HEK293 (cell line): ENCODE measurements around the gene FRMPD4.

Experiments
- CTCF ChIA-PET: fragments of 350-600 bp; formaldehyde crosslinking; extraction: SDS; loops from one replicate; lab custom pipeline; 2021; ENCODE audit warnings: antibody characterized with exemption; lab: Yijun Ruan, JAX
- POLR2A ChIA-PET: fragments of 300-600 bp; formaldehyde crosslinking; extraction: SDS; loops from one replicate; lab custom pipeline; 2020; ENCODE audit warnings: antibody characterized with exemption, inconsistent platforms; lab: Yijun Ruan, JAX
- H3K27ac ChIP-seq: fragments of 200-500 bp; sonication (Bioruptor generic); 2 replicates; pipeline ENCODE4 v1.5.1; 2014; ENCODE audit warnings: low read depth, low read length, control low read depth, inconsistent platforms; ENCODE audit errors: extremely low read depth
- H3K36me3 ChIP-seq, 2 experiments: fragments of 200-500 bp in 1 of 2; sonication (Bioruptor generic) in 1 of 2; 1 replicate in 1 of 2; 2 replicates in 1 of 2; pipeline ENCODE4 v1.5.1; 2014 to 2017; ENCODE audit warnings: inconsistent platforms in 2 of 2, low read length in 2 of 2; ENCODE audit not compliant: control insufficient read depth in 2 of 2, insufficient read depth in 1 of 2
- H3K4me1 ChIP-seq: fragments of 200-500 bp; sonication (Bioruptor generic); 2 replicates; pipeline ENCODE4 v1.5.1; 2014; ENCODE audit warnings: mild to moderate bottlenecking, low read length, inconsistent platforms; ENCODE audit not compliant: control insufficient read depth, insufficient read depth
- H3K4me3 ChIP-seq: 2 replicates; pipeline ENCODE4 v1.5.1; 2011; ENCODE audit warnings: low read depth, mild to moderate bottlenecking, control low read depth, low read length, moderate library complexity
- H3K9me3 ChIP-seq: fragments of 200-500 bp; sonication (Bioruptor generic); 2 replicates; pipeline ENCODE4 v1.5.1; 2014; ENCODE audit warnings: low read depth, low read length, inconsistent platforms; ENCODE audit not compliant: control insufficient read depth, insufficient read depth
- BCL11A ChIP-seq: fragments of 450-650 bp; formaldehyde crosslinking; IDR thresholded peaks from 2 replicates; pipeline ENCODE4 v1.5.1; 2016; ENCODE audit warnings: low read depth, missing biosample characterization, missing genetic modification characterization
- HOXA7 ChIP-seq: sonication (generic); formaldehyde crosslinking; IDR thresholded peaks from 2 replicates; pipeline ENCODE4 v1.8.1; 2022; ENCODE audit warnings: missing genetic modification reagents, borderline replicate concordance
- KLF17 ChIP-seq: fragments of 450-650 bp; formaldehyde crosslinking; IDR thresholded peaks from 2 replicates; pipeline ENCODE4 v1.5.1; 2016; ENCODE audit warnings: missing biosample characterization, missing genetic modification characterization
- PBX3 ChIP-seq: sonication (generic); formaldehyde crosslinking; IDR thresholded peaks from 2 replicates; pipeline ENCODE4 v1.8.1; 2022; ENCODE audit warnings: mild to moderate bottlenecking, moderate library complexity, missing genetic modification reagents
- TCF7L2 ChIP-seq: IDR thresholded peaks from 2 replicates; pipeline ENCODE4 v1.6.1; 2011; ENCODE audit warnings: low read depth, mild to moderate bottlenecking, inconsistent platforms, low read length, moderate library complexity, borderline replicate concordance
- ZBTB1 ChIP-seq: fragments of 450-650 bp; formaldehyde crosslinking; IDR thresholded peaks from 2 replicates; pipeline ENCODE4 v1.5.1; 2016; ENCODE audit warnings: missing biosample characterization, missing genetic modification characterization
- ZBTB10 ChIP-seq: fragments of 450-650 bp; formaldehyde crosslinking; IDR thresholded peaks from 2 replicates; pipeline ENCODE4 v1.5.1; 2016; ENCODE audit warnings: missing biosample characterization, missing genetic modification characterization
- ZBTB44 ChIP-seq: fragments of 450-650 bp; IDR thresholded peaks from 2 replicates; pipeline ENCODE4 v1.5.1; 2018; ENCODE audit warnings: missing biosample characterization, mild to moderate bottlenecking, missing genetic modification characterization
- ZBTB48 ChIP-seq: fragments of 450-650 bp; formaldehyde crosslinking; IDR thresholded peaks from 2 replicates; pipeline ENCODE4 v1.5.1; 2016; ENCODE audit warnings: missing biosample characterization, missing genetic modification characterization
- ZBTB8A ChIP-seq: fragments of 450-650 bp; formaldehyde crosslinking; IDR thresholded peaks from 2 replicates; pipeline ENCODE4 v1.5.1; 2016; ENCODE audit warnings: missing biosample characterization, missing genetic modification characterization
- ZFHX2 ChIP-seq: fragments of 450-650 bp; formaldehyde crosslinking; conservative IDR thresholded peaks from 2 replicates; pipeline ENCODE4 v1.5.1; 2016; ENCODE audit warnings: missing biosample characterization, missing genetic modification characterization
- ZFP41 ChIP-seq: fragments of 450-650 bp; formaldehyde crosslinking; IDR thresholded peaks from 2 replicates; pipeline ENCODE4 v1.5.1; 2016; ENCODE audit warnings: missing biosample characterization, missing genetic modification characterization, borderline replicate concordance
- ZNF121 ChIP-seq: fragments of 450-650 bp; formaldehyde crosslinking; IDR thresholded peaks from 2 replicates; pipeline ENCODE4 v1.5.1; 2016; ENCODE audit warnings: missing biosample characterization, missing genetic modification characterization
- ZNF133 ChIP-seq: fragments of 450-650 bp; formaldehyde crosslinking; IDR thresholded peaks from 2 replicates; pipeline ENCODE4 v1.5.1; 2016; ENCODE audit warnings: missing biosample characterization, missing genetic modification characterization
- ZNF140 ChIP-seq: fragments of 450-650 bp; formaldehyde crosslinking; IDR thresholded peaks from 2 replicates; pipeline ENCODE4 v1.5.1; 2016; ENCODE audit warnings: missing biosample characterization, missing genetic modification characterization
- ZNF157 ChIP-seq: fragments of 450-650 bp; formaldehyde crosslinking; IDR thresholded peaks from 2 replicates; pipeline ENCODE4 v1.5.1; 2016; ENCODE audit warnings: missing biosample characterization, missing genetic modification characterization
- ZNF248 ChIP-seq: fragments of 450-650 bp; formaldehyde crosslinking; IDR thresholded peaks from 2 replicates; pipeline ENCODE4 v1.5.1; 2017; ENCODE audit warnings: missing biosample characterization, missing genetic modification characterization
- ZNF280D ChIP-seq: fragments of 450-650 bp; formaldehyde crosslinking; IDR thresholded peaks from 2 replicates; pipeline ENCODE4 v1.5.1; 2016; ENCODE audit warnings: missing biosample characterization, missing genetic modification characterization
- ZNF292 ChIP-seq: fragments of 450-650 bp; formaldehyde crosslinking; IDR thresholded peaks from 2 replicates; pipeline ENCODE4 v1.5.1; 2016; ENCODE audit warnings: low read depth, missing biosample characterization, missing genetic modification characterization, borderline replicate concordance
- ZNF335 ChIP-seq: fragments of 450-650 bp; formaldehyde crosslinking; conservative IDR thresholded peaks from 2 replicates; pipeline ENCODE4 v1.5.1; 2016; ENCODE audit warnings: missing biosample characterization, missing genetic modification characterization
- ZNF366 ChIP-seq: fragments of 450-650 bp; formaldehyde crosslinking; conservative IDR thresholded peaks from 2 replicates; pipeline ENCODE4 v1.5.1; 2016; ENCODE audit warnings: missing biosample characterization, missing genetic modification characterization
- ZNF391 ChIP-seq: fragments of 450-650 bp; formaldehyde crosslinking; IDR thresholded peaks from 2 replicates; pipeline ENCODE4 v1.5.1; 2016; ENCODE audit warnings: low read depth, missing biosample characterization, missing genetic modification characterization, borderline replicate concordance
- ZNF473 ChIP-seq: fragments of 450-650 bp; formaldehyde crosslinking; IDR thresholded peaks from 2 replicates; pipeline ENCODE4 v1.5.1; 2017; ENCODE audit warnings: missing biosample characterization, missing genetic modification characterization
- ZNF747 ChIP-seq: fragments of 450-650 bp; formaldehyde crosslinking; IDR thresholded peaks from 2 replicates; pipeline ENCODE4 v1.5.1; 2016; ENCODE audit warnings: missing biosample characterization, missing genetic modification characterization
- ZSCAN23 ChIP-seq: fragments of 450-650 bp; formaldehyde crosslinking; IDR thresholded peaks from 2 replicates; pipeline ENCODE4 v1.5.1; 2016; ENCODE audit warnings: missing biosample characterization, missing genetic modification characterization

Gene FRMPD4

GRCh38 chrX:12344954-12345353 lies 206.7 kb downstream of the FRMPD4 start:
- Histone ChIP-seq H3K9me3 (no peaks in the 10 kb centered on the region), H3K4me1 (no peaks in the 10 kb centered on the region), H3K27ac (no peak overlapping the region), H3K36me3 (no peaks in the 10 kb centered on the region), H3K4me3 (no peak overlapping the region)
- TF ChIP-seq ZBTB8A (tag by site-specific recombination) (no peak), ZFHX2 (tag by site-specific recombination) (no peak), ZNF366 (tag by site-specific recombination) (peak; percentile 93), PBX3 (no peak), ZNF157 (no peak)
- ChIA-PET POLR2A (no interaction called here), CTCF (no interaction called here)

- ChIA-PET CTCF (interaction anchor here (0.8 to 1.1 kb wide), 2 partner anchors 10 to 430 kb away, joined by 3 read pairs; no protein-coding TSS in a partner anchor), POLR2A (no interaction called here)
- TF ChIP-seq ZNF292 (no peak), ZBTB48 (no peak), ZBTB1 (tag by site-specific recombination) (no peak), ZBTB10 (tag by site-specific recombination) (no peak), ZNF473 (no peak), ZNF747 (tag by site-specific recombination) (no peak), ZNF335 (tag by site-specific recombination) (no peak), ZNF280D (tag by site-specific recombination) (no peak), ZFP41 (no peak), ZNF140 (tag by site-specific recombination) (no peak), ZNF248 (tag by site-specific recombination) (no peak), HOXA7 (CRISPR knock-in tag) (no peak), KLF17 (tag by site-specific recombination) (no peak), ZSCAN23 (tag by site-specific recombination) (no peak), TCF7L2 (no peak), ZNF121 (tag by site-specific recombination) (no peak), ZBTB44 (no peak), ZNF133 (tag by site-specific recombination) (no peak), BCL11A (tag by site-specific recombination) (no peak), ZNF391 (tag by site-specific recombination) (no peak)
- Histone ChIP-seq H3K9me3 (no peaks in the 10 kb centered on the region), H3K4me3 (no peak overlapping the region), H3K4me1 (no peaks in the 10 kb centered on the region), H3K27ac (no peak overlapping the region), H3K36me3 (no peaks in the 10 kb centered on the region)
These were observed 210.9 kb downstream of the FRMPD4 start for GRCh38 chrX:12349201-12349600.
